B cell (primary cell): ENCODE data around the gene RAB3D. TPM values are rescaled to one million over a fixed set of nuclear protein-coding genes. Genes with fewer than 3 reads are reported as not detected.

Source experiments
- ATAC-seq: fragments of 200-7000 bp; cut with Tn5 transposase; one replicate; pipeline ENCODE4 v1.10.0; 2021; ENCODE audit warnings: low read depth, mild to moderate bottlenecking, moderate number of reproducible peaks, moderate library complexity
- CTCF ChIA-PET: fragments of 350-600 bp; sonication (Branson Sonifier 250); formaldehyde crosslinking; loops from one replicate; lab custom pipeline; 2021; ENCODE audit warnings: antibody characterized with exemption, inconsistent platforms; lab: Charles Lee
- POLR2A ChIA-PET: fragments of 350-600 bp; sonication (Branson Sonifier 250); formaldehyde crosslinking; loops from one replicate; lab custom pipeline; 2021; ENCODE audit warnings: antibody characterized with exemption; lab: Charles Lee
- DNase-seq: peaks from one replicate; pipeline ENCODE4 v3.0.0; 2013
- H2AFZ ChIP-seq: 2 replicates; pipeline ENCODE4 v1.6.1; 2012; ENCODE audit warnings: mild to moderate bottlenecking, low read depth, low read length; ENCODE audit not compliant: insufficient read depth, poor library complexity, severe bottlenecking
- H3K27ac ChIP-seq, 2 donors: 1 replicate in 1 of 2; 2 replicates in 1 of 2; pipeline ENCODE4 v1.5.1; 2012 to 2013; ENCODE audit warnings: low read length in 2 of 2, mild to moderate bottlenecking in 2 of 2, moderate library complexity in 1 of 2
- H3K27me3 ChIP-seq, 4 experiments: fragments of 200-600 bp in 1 of 4; sonication (generic) in 1 of 4; replicated peaks in 1 of 4; 1 replicate in 2 of 4; 2 replicates in 2 of 4; pipeline versions ENCODE4 v1.6.1 to v1.7.0; 2013 to 2016; ENCODE audit warnings: low read length in 3 of 4, mild to moderate bottlenecking in 2 of 4, mixed read lengths in 1 of 4, moderate library complexity in 1 of 4; ENCODE audit not compliant: insufficient read depth in 4 of 4, control insufficient read depth in 3 of 4; ENCODE audit errors: control extremely low read depth in 1 of 4
- H3K36me3 ChIP-seq, 2 experiments: replicated peaks in 1 of 2; 1 replicate in 1 of 2; 2 replicates in 1 of 2; pipeline versions ENCODE4 v1.6.1 to v1.7.1; 2013; ENCODE audit warnings: low read length in 1 of 2; ENCODE audit not compliant: insufficient read depth in 2 of 2, control insufficient read depth in 1 of 2; ENCODE audit errors: control extremely low read depth in 1 of 2, extremely low read depth in 1 of 2
- H3K4me1 ChIP-seq, 2 donors: fragments of 200-600 bp in 1 of 2; sonication (generic) in 1 of 2; 1 replicate in 1 of 2; 2 replicates in 1 of 2; pipeline versions ENCODE4 v1.5.1 to v1.6.1; 2013 to 2017; ENCODE audit warnings: low read length in 2 of 2; ENCODE audit not compliant: control insufficient read depth in 2 of 2, insufficient read depth in 2 of 2
- H3K4me2 ChIP-seq: replicated peaks from 2 replicates; pipeline ENCODE3; 2012; ENCODE audit warnings: mild to moderate bottlenecking, low read depth, low read length; ENCODE audit not compliant: poor library complexity, severe bottlenecking
- H3K4me3 ChIP-seq, 5 experiments: fragments of 200-600 bp in 1 of 5; sonication (generic) in 1 of 5; 1 replicate in 3 of 5; 2 replicates in 2 of 5; pipeline versions ENCODE4 v1.5.1 to v1.7.0; 2011 to 2016; ENCODE audit warnings: low read length in 4 of 5, mild to moderate bottlenecking in 4 of 5, low read depth in 2 of 5, control low read depth in 1 of 5, moderate library complexity in 1 of 5; ENCODE audit not compliant: insufficient read depth in 1 of 5; ENCODE audit errors: control extremely low read depth in 1 of 5, extremely low read depth in 1 of 5
- H3K79me2 ChIP-seq: fragments of 200-600 bp; sonication (generic); one replicate; pipeline ENCODE4 v1.6.0; 2016; ENCODE audit warnings: low read length; ENCODE audit not compliant: control insufficient read depth, insufficient read depth
- H3K9ac ChIP-seq: fragments of 200-600 bp; sonication (generic); 2 replicates; pipeline ENCODE4 v1.6.1; 2017; ENCODE audit warnings: mild to moderate bottlenecking, low read length, moderate library complexity
- H3K9me3 ChIP-seq, 3 donors: one replicate each; pipeline versions ENCODE4 v1.6.1 to v1.7.1; 2013; ENCODE audit warnings: low read length in 2 of 3; ENCODE audit not compliant: control insufficient read depth in 2 of 3, insufficient read depth in 1 of 3; ENCODE audit errors: control extremely low read depth in 1 of 3
- H4K20me1 ChIP-seq: 2 replicates; pipeline ENCODE4 v1.6.0; 2012; ENCODE audit warnings: mild to moderate bottlenecking, low read length; ENCODE audit not compliant: insufficient read depth, control insufficient read depth, poor library complexity, severe bottlenecking
- H3K27ac Mint-ChIP-seq: one replicate; pipeline ENCODE4 v1.8.0; 2021; ENCODE audit warnings: mixed read lengths
- H3K27me3 Mint-ChIP-seq: one replicate; pipeline ENCODE4 v1.8.0; 2021; ENCODE audit warnings: mixed read lengths
- H3K4me1 Mint-ChIP-seq: one replicate; pipeline ENCODE4 v1.8.0; 2021; ENCODE audit warnings: mixed read lengths
- H3K4me3 Mint-ChIP-seq: one replicate; pipeline ENCODE4 v1.8.0; 2021; ENCODE audit warnings: mixed read lengths
- H3K9me3 Mint-ChIP-seq: one replicate; pipeline ENCODE4 v1.8.0; 2022; ENCODE audit warnings: mixed read lengths; ENCODE audit not compliant: insufficient read depth
- EZH2 ChIP-seq: IDR thresholded peaks from 2 replicates; pipeline ENCODE4 v1.6.1; 2012; ENCODE audit warnings: borderline replicate concordance, low read depth, mild to moderate bottlenecking, moderate library complexity, low read length; ENCODE audit not compliant: insufficient read depth, poor library complexity, severe bottlenecking
- WGBS: methylation state at CpG from one replicate; pipeline ENCODE4 v1.1.5; 2013; ENCODE audit warnings: missing lambda C conversion rate; ENCODE audit not compliant: insufficient coverage; 5-methylcytosine and 5-hydroxymethylcytosine counted together
- intact Hi-C: fragments of 100-400 bp; cut with micrococcal nuclease; formaldehyde crosslinking; loops from one replicate; pipeline ENCODE4 v1.10.0; 2022
- polyA plus RNA-seq: library from polyadenylated mRNA; depleted of rRNA; stranded (reverse); fragments of >200 nt; gene quantifications from 2 replicates; pipeline ENCODE4 v1.2.3, GENCODE V29; 2012
- total RNA-seq, 2 donors: library from RNA; stranded (reverse); fragments of 120-200 nt in 1 of 2; gene quantifications; 1 replicate in 1 of 2; 2 replicates in 1 of 2; pipeline versions ENCODE4 v1.2.3 to v1.2.4, GENCODE V29; 2013 to 2022
- TF ChIP-seq, protein P1 (sequence below): fragments of 200-600 bp; IDR thresholded peaks from one replicate; pipeline ENCODE4 v1.8.0; 2022; ENCODE audit warnings: antibody characterized with exemption, mild to moderate bottlenecking

The RAB3D gene
- total and polyA plus RNA-seq, 2 donors (not counting 1 experiment from before 2014, with no cell fraction given) = 5.3 to 8.9 TPM

DNA sequence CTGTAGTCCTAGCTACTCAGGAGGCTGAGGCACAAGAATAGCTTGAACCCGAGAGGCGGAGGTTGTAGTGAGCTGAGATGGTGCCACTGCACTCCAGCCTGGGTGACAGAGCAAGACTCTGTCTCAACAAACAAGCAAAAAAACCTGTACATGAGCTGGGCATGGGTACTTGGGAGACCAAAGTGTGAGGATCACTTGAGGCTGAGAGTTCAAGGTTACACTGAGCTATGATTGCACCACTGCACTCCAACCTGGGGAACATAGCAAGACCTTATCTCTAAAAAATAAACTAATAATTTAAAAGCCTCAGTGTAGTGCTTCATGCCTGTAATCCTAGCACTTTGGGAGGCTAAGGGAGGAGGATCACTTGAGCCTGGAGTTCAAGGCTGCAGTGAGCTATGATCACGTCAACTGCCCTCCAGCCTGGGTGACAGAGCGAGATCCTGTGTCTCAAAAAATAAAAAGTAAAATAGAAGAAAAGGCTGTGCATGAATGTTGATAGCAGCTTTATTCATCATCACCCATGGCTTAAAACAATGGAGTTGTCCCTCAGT, 64.8 kb downstream of the RAB3D start:
- no peak for DNase-seq
- Histone ChIP-seq H3K4me3 (no peak overlapping the region), H3K4me2 (no peak overlapping the region), H2AFZ (no peak overlapping the region), H3K79me2 (no peaks in the 10 kb centered on the region), H3K27me3 (peaks cover 0 to 13% (median 2%) of the 10 kb centered on the region in 4 experiments), H3K27ac (no peak overlapping the region), H3K36me3 (no peaks in the 10 kb centered on the region), H3K9me3 (peaks cover 0 to 30% (median 0%) of the 10 kb centered on the region in 3 donors), H3K9ac (no peak overlapping the region), H3K4me1 (peaks cover under 1 to 2% of the 10 kb centered on the region in 2 donors), H4K20me1 (no peaks in the 10 kb centered on the region)
- no peak for ATAC-seq
- H3K9me3 Mint-ChIP-seq = peaks cover 2% of the 10 kb centered on the region
- no peak overlapping the region for H3K27ac Mint-ChIP-seq
- intact Hi-C loops = no loop called here
- no peak overlapping the region for H3K4me3 Mint-ChIP-seq
- ChIA-PET CTCF (no interaction called here), POLR2A (no interaction called here)
- TF ChIP-seq, protein P1, sequence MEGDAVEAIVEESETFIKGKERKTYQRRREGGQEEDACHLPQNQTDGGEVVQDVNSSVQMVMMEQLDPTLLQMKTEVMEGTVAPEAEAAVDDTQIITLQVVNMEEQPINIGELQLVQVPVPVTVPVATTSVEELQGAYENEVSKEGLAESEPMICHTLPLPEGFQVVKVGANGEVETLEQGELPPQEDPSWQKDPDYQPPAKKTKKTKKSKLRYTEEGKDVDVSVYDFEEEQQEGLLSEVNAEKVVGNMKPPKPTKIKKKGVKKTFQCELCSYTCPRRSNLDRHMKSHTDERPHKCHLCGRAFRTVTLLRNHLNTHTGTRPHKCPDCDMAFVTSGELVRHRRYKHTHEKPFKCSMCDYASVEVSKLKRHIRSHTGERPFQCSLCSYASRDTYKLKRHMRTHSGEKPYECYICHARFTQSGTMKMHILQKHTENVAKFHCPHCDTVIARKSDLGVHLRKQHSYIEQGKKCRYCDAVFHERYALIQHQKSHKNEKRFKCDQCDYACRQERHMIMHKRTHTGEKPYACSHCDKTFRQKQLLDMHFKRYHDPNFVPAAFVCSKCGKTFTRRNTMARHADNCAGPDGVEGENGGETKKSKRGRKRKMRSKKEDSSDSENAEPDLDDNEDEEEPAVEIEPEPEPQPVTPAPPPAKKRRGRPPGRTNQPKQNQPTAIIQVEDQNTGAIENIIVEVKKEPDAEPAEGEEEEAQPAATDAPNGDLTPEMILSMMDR = no peak
- no peak for TF ChIP-seq EZH2
- peaks cover 3% of the 10 kb centered on the region for H3K4me1 Mint-ChIP-seq
- 100% methylated on average over 1 of the region's 4 CpGs for WGBS
- H3K27me3 Mint-ChIP-seq = peaks cover 10% of the 10 kb centered on the region

DNA sequence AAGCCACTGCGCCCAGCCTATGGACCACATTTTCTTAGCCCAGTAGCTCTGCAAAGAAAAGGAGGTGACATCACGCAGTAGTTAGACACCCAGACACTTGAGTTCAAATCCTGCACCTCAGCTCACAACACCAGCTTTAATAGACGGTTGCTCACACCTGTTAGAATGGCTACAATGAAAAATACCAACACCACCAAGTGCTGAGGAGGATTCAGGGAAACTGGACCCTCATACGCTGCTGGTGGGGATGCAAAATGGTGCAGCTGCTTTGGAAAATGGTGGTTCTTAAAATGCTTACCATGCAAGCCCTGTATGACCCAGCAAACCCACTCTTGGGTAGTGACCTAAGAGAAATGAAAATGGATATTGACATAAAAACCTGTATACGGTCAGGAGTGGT, 65.5 kb downstream of the RAB3D start:
- ATAC-seq (no peak), DNase-seq (no peak)
- Histone ChIP-seq H3K27ac (no peak overlapping the region), H4K20me1 (no peaks in the 10 kb centered on the region), H3K4me3 (no peak overlapping the region), H2AFZ (no peak overlapping the region), H3K79me2 (no peaks in the 10 kb centered on the region), H3K36me3 (no peaks in the 10 kb centered on the region), H3K4me2 (no peak overlapping the region), H3K9me3 (peaks cover 0 to 24% (median 0%) of the 10 kb centered on the region in 3 donors), H3K27me3 (peaks cover 0 to 8% (median 0%) of the 10 kb centered on the region in 4 experiments), H3K9ac (no peak overlapping the region), H3K4me1 (no peaks in the 10 kb centered on the region)
- no peaks in the 10 kb centered on the region for H3K9me3 Mint-ChIP-seq
- no peak overlapping the region for H3K4me3 Mint-ChIP-seq
- CTCF ChIA-PET = no interaction called here
- H3K27ac Mint-ChIP-seq = no peak overlapping the region
- peaks cover 15% of the 10 kb centered on the region for H3K27me3 Mint-ChIP-seq
- POLR2A ChIA-PET = no interaction called here
- no peaks in the 10 kb centered on the region for H3K4me1 Mint-ChIP-seq
- WGBS = 90% methylated on average over 2 of the region's 5 CpGs
- TF ChIP-seq EZH2 = no peak
- TF ChIP-seq, protein P1 = no peak
- intact Hi-C loops = no loop called here
